H1 (cell line): ENCODE data around the gene SLC9A7. TPM values are rescaled to one million over a fixed set of nuclear protein-coding genes. Genes with fewer than 3 reads are reported as not detected.

Source experiments
- CTCF ChIA-PET: fragments of 300-600 bp; sonication (Branson Sonifier 250); formaldehyde crosslinking; loops from one replicate; lab custom pipeline; 2021; ENCODE audit not compliant: partially characterized antibody; lab: Charles Lee
- POLR2A ChIA-PET: fragments of 300-600 bp; sonication (Branson Sonifier 250); formaldehyde crosslinking; loops from one replicate; lab custom pipeline; 2021; ENCODE audit warnings: inconsistent platforms; ENCODE audit not compliant: partially characterized antibody; lab: Charles Lee
- DNase-seq, 2 experiments: peaks; one replicate each; pipeline versions ENCODE4 v3.0.0 to v3.0.0-alpha.2; 2010 to 2022; ENCODE audit warnings: low spot score in 2 of 2, low read depth in 1 of 2, mixed read lengths in 1 of 2
- FAIRE-seq: peaks from 2 replicates; lab custom pipeline; 2011; peaks lifted over from hg19 to GRCh38; lab: Jason Lieb, UNC
- H2AFZ ChIP-seq: 2 replicates; pipeline ENCODE4 v1.8.1; 2012; ENCODE audit warnings: low read length, inconsistent platforms
- H2AK5ac ChIP-seq: 2 replicates; pipeline ENCODE4 v1.6.1; 2013; ENCODE audit warnings: low read depth, low read length
- H2BK120ac ChIP-seq: replicated peaks from 2 replicates; pipeline ENCODE3; 2013; ENCODE audit warnings: low read depth, low read length, inconsistent platforms
- H2BK12ac ChIP-seq: 2 replicates; pipeline ENCODE4 v1.6.1; 2013; ENCODE audit warnings: low read depth, low read length
- H2BK15ac ChIP-seq: 2 replicates; pipeline ENCODE4 v1.6.1; 2013; ENCODE audit warnings: low read length
- H2BK20ac ChIP-seq: 2 replicates; pipeline ENCODE4 v1.6.1; 2013; ENCODE audit warnings: low read length
- H2BK5ac ChIP-seq: 2 replicates; pipeline ENCODE4 v1.6.1; 2013; ENCODE audit warnings: low read depth, low read length
- H3K14ac ChIP-seq: 2 replicates; pipeline ENCODE4 v1.6.1; 2013; ENCODE audit warnings: inconsistent platforms; ENCODE audit not compliant: insufficient read length
- H3K18ac ChIP-seq: 2 replicates; pipeline ENCODE4 v1.6.1; 2013; ENCODE audit warnings: low read length; ENCODE audit errors: extremely low read depth
- H3K23ac ChIP-seq: 2 replicates; pipeline ENCODE4 v1.6.1; 2013; ENCODE audit warnings: inconsistent platforms; ENCODE audit not compliant: insufficient read length
- H3K23me2 ChIP-seq: 2 replicates; pipeline ENCODE4 v1.6.1; 2013; ENCODE audit warnings: low read depth, low read length
- H3K27ac ChIP-seq: 2 replicates; pipeline ENCODE4 v1.6.1; 2011; ENCODE audit warnings: low read depth, low read length, inconsistent platforms
- H3K27me3 ChIP-seq, 4 experiments: replicated peaks in 1 of 4; 1 replicate in 1 of 4; 2 replicates in 3 of 4; pipeline versions ENCODE4 v1.6.1 to v1.8.1; 2011 to 2013; ENCODE audit warnings: low read length in 3 of 4, mild to moderate bottlenecking in 3 of 4, inconsistent platforms in 2 of 4, mixed read lengths in 2 of 4, moderate library complexity in 1 of 4; ENCODE audit not compliant: control insufficient read depth in 3 of 4, insufficient read depth in 3 of 4; ENCODE audit errors: extremely low read depth in 1 of 4
- H3K36me3 ChIP-seq, 4 experiments: 2 replicates each; pipeline versions ENCODE4 v1.6.1 to v1.8.1; 2011 to 2013; ENCODE audit warnings: mild to moderate bottlenecking in 4 of 4, low read length in 3 of 4, moderate library complexity in 2 of 4, control low read depth in 1 of 4, inconsistent platforms in 1 of 4; ENCODE audit not compliant: insufficient read depth in 4 of 4, control insufficient read depth in 2 of 4
- H3K4ac ChIP-seq: replicated peaks from 2 replicates; pipeline ENCODE3; 2013; ENCODE audit warnings: low read length, low read depth, mixed read lengths, inconsistent platforms; ENCODE audit not compliant: insufficient read length
- H3K4me1 ChIP-seq, 4 experiments: replicated peaks in 1 of 4; 1 replicate in 1 of 4; 2 replicates in 3 of 4; pipeline versions ENCODE4 v1.6.1 to v1.8.1; 2011 to 2013; ENCODE audit warnings: low read length in 3 of 4, inconsistent platforms in 2 of 4, mixed read lengths in 1 of 4; ENCODE audit not compliant: insufficient read depth in 4 of 4, control insufficient read depth in 3 of 4
- H3K4me2 ChIP-seq, 2 experiments: 2 replicates each; pipeline versions ENCODE4 v1.6.1 to v1.8.1; 2011 to 2013; ENCODE audit warnings: low read depth in 2 of 2, low read length in 2 of 2, control low read depth in 1 of 2, inconsistent platforms in 1 of 2, mild to moderate bottlenecking in 1 of 2; ENCODE audit not compliant: insufficient read depth in 1 of 2
- H3K4me3 ChIP-seq, 4 experiments: fragments of 200-600, 300-600 bp in 1 of 4; sonication (generic), shearing (Covaris generic), sonication (Bioruptor Twin) in 1 of 4; 2 replicates each; pipeline versions ENCODE4 v1.5.1 to v1.8.1; 2011 to 2016; ENCODE audit warnings: low read length in 4 of 4, low read depth in 3 of 4, control low read depth in 2 of 4, inconsistent platforms in 2 of 4, mild to moderate bottlenecking in 2 of 4, mixed read lengths in 1 of 4, moderate library complexity in 1 of 4; ENCODE audit not compliant: insufficient read depth in 2 of 4; ENCODE audit errors: extremely low read depth in 1 of 4
- H3K56ac ChIP-seq: replicated peaks from 2 replicates; pipeline ENCODE3; 2013; ENCODE audit warnings: low read depth, mild to moderate bottlenecking, mixed read lengths, low read length, inconsistent platforms; ENCODE audit not compliant: insufficient read length
- H3K79me1 ChIP-seq: 2 replicates; pipeline ENCODE4 v1.6.1; 2013; ENCODE audit warnings: low read depth, low read length, control low read depth
- H3K79me2 ChIP-seq, 2 experiments: 2 replicates each; pipeline versions ENCODE4 v1.6.1 to v1.8.1; 2012 to 2013; ENCODE audit warnings: low read length in 2 of 2, mild to moderate bottlenecking in 2 of 2, inconsistent platforms in 1 of 2; ENCODE audit not compliant: insufficient read depth in 2 of 2, control insufficient read depth in 1 of 2
- H3K9ac ChIP-seq, 4 experiments: replicated peaks in 1 of 4; 1 replicate in 1 of 4; 2 replicates in 3 of 4; pipeline versions ENCODE4 v1.6.1 to v1.8.1; 2011 to 2013; ENCODE audit warnings: low read depth in 3 of 4, low read length in 3 of 4, control low read depth in 2 of 4, mild to moderate bottlenecking in 2 of 4, moderate library complexity in 2 of 4, inconsistent platforms in 1 of 4; ENCODE audit errors: extremely low read depth in 1 of 4
- H3K9me3 ChIP-seq, 2 experiments: 2 replicates each; pipeline versions ENCODE4 v1.6.1 to v1.8.1; 2012 to 2013; ENCODE audit warnings: mild to moderate bottlenecking in 2 of 2, moderate library complexity in 2 of 2, control low read depth in 1 of 2, inconsistent platforms in 1 of 2, low read depth in 1 of 2, low read length in 1 of 2, mixed read lengths in 1 of 2; ENCODE audit not compliant: insufficient read depth in 2 of 2
- H4K20me1 ChIP-seq, 2 experiments: replicated peaks in 1 of 2; 2 replicates each; pipeline versions ENCODE3 to v1.8.1; 2011 to 2013; ENCODE audit warnings: inconsistent platforms in 2 of 2, low read length in 2 of 2, mild to moderate bottlenecking in 1 of 2; ENCODE audit not compliant: insufficient read depth in 2 of 2, control insufficient read depth in 1 of 2
- H4K5ac ChIP-seq: 2 replicates; pipeline ENCODE4 v1.6.1; 2013; ENCODE audit warnings: low read length, low read depth, mixed read lengths, inconsistent platforms; ENCODE audit not compliant: insufficient read length
- H4K8ac ChIP-seq: 2 replicates; pipeline ENCODE4 v1.8.0; 2013; ENCODE audit warnings: mild to moderate bottlenecking, moderate library complexity, low read length, inconsistent platforms; ENCODE audit not compliant: insufficient read depth; ENCODE audit errors: extremely low read depth
- H4K91ac ChIP-seq: replicated peaks from 2 replicates; pipeline ENCODE3; 2013; ENCODE audit warnings: low read length, mixed read lengths, inconsistent platforms; ENCODE audit not compliant: insufficient read length
- CHD2 ChIP-seq: IDR thresholded peaks from 2 replicates; pipeline ENCODE4 v1.6.1; 2012; ENCODE audit warnings: low read length, improper control_type of control experiment
- CREB1 ChIP-seq: IDR thresholded peaks from 2 replicates; pipeline ENCODE4 v1.6.1; 2012; ENCODE audit warnings: inconsistent platforms
- GABPA ChIP-seq: IDR thresholded peaks from 2 replicates; pipeline ENCODE4 v1.6.1; 2011; ENCODE audit warnings: mild to moderate bottlenecking, low read length, moderate library complexity, borderline replicate concordance; ENCODE audit not compliant: insufficient read depth
- JUN ChIP-seq: IDR thresholded peaks from 2 replicates; pipeline ENCODE4 v1.6.1; 2011; ENCODE audit warnings: low read depth, mild to moderate bottlenecking, improper control_type of control experiment, low read length
- KDM1A ChIP-seq: fragments of 200-600, 300-600 bp; sonication (generic); IDR thresholded peaks from 2 replicates; pipeline ENCODE4 v1.7.1; 2016; ENCODE audit warnings: mild to moderate bottlenecking, low read length, borderline replicate concordance
- SAP30 ChIP-seq: fragments of 300-600 bp; sonication (generic); IDR thresholded peaks from 2 replicates; pipeline ENCODE4 v1.7.1; 2012; ENCODE audit warnings: low read length, moderate library complexity, mild to moderate bottlenecking, inconsistent platforms; ENCODE audit not compliant: insufficient read depth, insufficient replicate concordance
- TEAD4 ChIP-seq: IDR thresholded peaks from 2 replicates; pipeline ENCODE4 v1.6.1; 2012; ENCODE audit warnings: low read depth, low read length, inconsistent platforms, mixed read lengths
- polyA plus RNA-seq, 7 experiments: library from polyadenylated mRNA; depleted of rRNA in 3 of 7; stranded (reverse) in 5 of 7; unstranded in 2 of 7; fragments of >200 nt in 5 of 7; fragments of 200-250 nt in 2 of 7; gene quantifications; 1 replicate in 5 of 7; 2 replicates in 1 of 7; 4 replicates in 1 of 7; pipeline versions ENCODE4 v1.2.1 to v1.2.3, GENCODE V29; 2011 to 2013; ENCODE audit warnings: missing spikeins in 2 of 7, mixed read lengths in 2 of 7
- total RNA-seq: library from RNA; stranded (reverse); fragmentation: NEBNext Ultra II Directional; extraction: Animal tissue kit (Norgen Biotek cat#: 25700); gene quantifications from 2 replicates; pipeline ENCODE4 v1.2.1, GENCODE V29; 2021
- TF ChIP-seq, protein P1 (sequence below): IDR thresholded peaks from 2 replicates; pipeline ENCODE4 v1.6.1; 2011; ENCODE audit warnings: low read length, improper control_type of control experiment

Gene SLC9A7
- total and polyA plus RNA-seq, 2 of the 8 experiments (the other 6 are each of a cell fraction or from before 2014, with no cell fraction given), result 6.7 to 17.2 TPM

- no peak overlapping the region for H4K5ac ChIP-seq
- H2BK20ac ChIP-seq, result no peak overlapping the region
- peaks cover 4% of the 10 kb centered on the region; the same call in 1 of the 2 replicates for H3K23me2 ChIP-seq
- no peak overlapping the region for H3K4ac ChIP-seq
- no peaks in the 10 kb centered on the region for H3K9me3 ChIP-seq
- H3K4me2 ChIP-seq, result no peak overlapping the region
- peaks cover 0 to 1% of the 10 kb centered on the region in 2 experiments for H4K20me1 ChIP-seq
- peaks cover 3% of the 10 kb centered on the region; the same call in 1 of the 2 replicates for H3K79me1 ChIP-seq
- H3K36me3 ChIP-seq, result no peaks in the 10 kb centered on the region
- H3K18ac ChIP-seq, result no peak overlapping the region
- H3K9ac ChIP-seq, result no peak overlapping the region
- H3K56ac ChIP-seq, result no peak overlapping the region
- H2BK12ac ChIP-seq, result no peak overlapping the region
- H2BK15ac ChIP-seq, result no peak overlapping the region
- no peak overlapping the region for H3K14ac ChIP-seq
- CTCF ChIA-PET, result interaction anchor here (1.5 kb wide), 1 partner anchor 43 kb away, joined by 4 read pairs; no protein-coding TSS in a partner anchor
- H3K4me3 ChIP-seq, result no peak overlapping the region
- no peak overlapping the region for H3K23ac ChIP-seq
- H4K8ac ChIP-seq, result no peak overlapping the region
- POLR2A ChIA-PET, result interaction anchor here (0.9 kb wide), 1 partner anchor 35 kb away, joined by 3 read pairs; no protein-coding TSS in a partner anchor
- H2AFZ ChIP-seq, result no peak overlapping the region
- no peak overlapping the region for H4K91ac ChIP-seq
- no peak overlapping the region for H2BK120ac ChIP-seq
- H2BK5ac ChIP-seq, result no peak overlapping the region
- H3K4me1 ChIP-seq, result peaks cover 0 to 16% (median 5%) of the 10 kb centered on the region in 4 experiments; a peak in 4 of 7 replicates
- FAIRE-seq, result no peak
- H3K27me3 ChIP-seq, result no peaks in the 10 kb centered on the region; a peak in 1 of 7 replicates
- peaks cover 0 to 42% of the 10 kb centered on the region in 2 experiments; a peak in 3 of 4 replicates for H3K79me2 ChIP-seq
- no peak for TF ChIP-seq CREB1
- TF ChIP-seq KDM1A, result no peak
- TF ChIP-seq CHD2, result no peak
- TF ChIP-seq SAP30, result no peak
- no peak for TF ChIP-seq JUN
- TF ChIP-seq, protein P1, sequence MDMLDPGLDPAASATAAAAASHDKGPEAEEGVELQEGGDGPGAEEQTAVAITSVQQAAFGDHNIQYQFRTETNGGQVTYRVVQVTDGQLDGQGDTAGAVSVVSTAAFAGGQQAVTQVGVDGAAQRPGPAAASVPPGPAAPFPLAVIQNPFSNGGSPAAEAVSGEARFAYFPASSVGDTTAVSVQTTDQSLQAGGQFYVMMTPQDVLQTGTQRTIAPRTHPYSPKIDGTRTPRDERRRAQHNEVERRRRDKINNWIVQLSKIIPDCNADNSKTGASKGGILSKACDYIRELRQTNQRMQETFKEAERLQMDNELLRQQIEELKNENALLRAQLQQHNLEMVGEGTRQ, result no peak
- no peak for TF ChIP-seq TEAD4
- no peak for TF ChIP-seq GABPA
- H2AK5ac ChIP-seq, result no peak overlapping the region
- no peak for DNase-seq
- H3K27ac ChIP-seq, result no peak overlapping the region
Observed at GRCh38 chrX:46754036-46754435, 4.9 kb downstream of the SLC9A7 start.
